ENCODE data around the gene CXXC5. TPM values are rescaled to one million over a fixed set of nuclear protein-coding genes. Genes with fewer than 3 reads are reported as not detected.
A peak's percentile ranks its signal among the peaks of the same experiment; 100 is the strongest.

Gene CXXC5
- total RNA-seq, 1 donor from 2014 or later: 17.2 TPM

DNA sequence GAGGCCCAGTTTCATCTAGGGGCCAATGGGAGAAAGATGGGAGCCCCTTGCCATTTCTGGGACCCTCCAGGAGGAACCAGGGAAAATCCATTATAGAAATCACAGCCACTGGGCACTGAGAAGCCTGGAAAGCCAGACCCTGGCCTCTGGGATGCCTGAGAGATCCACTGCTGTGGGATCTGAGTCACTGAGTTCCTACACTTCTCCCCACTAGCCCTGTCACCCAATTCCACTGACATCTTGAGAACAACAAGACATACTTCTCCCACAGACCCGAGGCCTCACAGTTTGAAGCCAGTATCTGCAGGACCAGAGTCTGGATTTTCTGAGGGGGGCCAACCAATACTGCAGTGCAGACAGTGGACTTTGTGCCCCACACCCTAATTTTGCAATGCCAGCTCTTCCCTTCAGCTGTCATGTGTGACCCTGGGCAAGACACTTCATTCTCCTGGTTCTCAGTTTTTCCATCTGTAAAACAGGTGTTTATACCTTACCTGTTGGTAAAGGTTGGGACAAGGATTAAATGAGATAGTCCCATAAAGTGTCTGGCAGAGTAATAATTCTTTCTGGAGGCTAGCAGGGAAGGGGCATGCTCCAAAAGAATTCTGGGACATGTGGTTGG lies 46.5 kb downstream of the CXXC5 start:
- Histone ChIP-seq H3K36me3 (no peaks in the 10 kb centered on the region), H3K4me1 (peaks cover 51% of the 10 kb centered on the region), H3K4me3 (no peak overlapping the region), H4K20me1 (ENCODE audit: low read depth) (peaks cover 5% of the 10 kb centered on the region), H3F3A (ENCODE audit: low read depth) (peaks cover 38% of the 10 kb centered on the region), H3K79me2 (ENCODE audit: low read depth) (no peaks in the 10 kb centered on the region), H3K9me3 (ENCODE audit: low read depth) (no peaks in the 10 kb centered on the region), H3K27ac (no peak overlapping the region), H3K27me3 (peaks cover 30% of the 10 kb centered on the region), H2AFZ (replicated peaks) (no peak overlapping the region), H3K9ac (no peak overlapping the region), H3K4me2 (no peak overlapping the region)
- Mint-ChIP-seq H3K36me3 (peaks cover 3% of the 10 kb centered on the region), H3K9me3 (no peaks in the 10 kb centered on the region), H3K27ac (peak overlapping the region; percentile 91), H3K4me1 (peaks cover 75% of the 10 kb centered on the region), H3K4me3 (no peak overlapping the region), H3K27me3 (ENCODE audit: insufficient read depth, low read depth) (peaks cover 10% of the 10 kb centered on the region)
- no peak for DNase-seq (ENCODE audit: low spot score)
- no peak for TF ChIP-seq EZH2phosphoT487 (IDR thresholded peaks at IDR 0.05)

DNA sequence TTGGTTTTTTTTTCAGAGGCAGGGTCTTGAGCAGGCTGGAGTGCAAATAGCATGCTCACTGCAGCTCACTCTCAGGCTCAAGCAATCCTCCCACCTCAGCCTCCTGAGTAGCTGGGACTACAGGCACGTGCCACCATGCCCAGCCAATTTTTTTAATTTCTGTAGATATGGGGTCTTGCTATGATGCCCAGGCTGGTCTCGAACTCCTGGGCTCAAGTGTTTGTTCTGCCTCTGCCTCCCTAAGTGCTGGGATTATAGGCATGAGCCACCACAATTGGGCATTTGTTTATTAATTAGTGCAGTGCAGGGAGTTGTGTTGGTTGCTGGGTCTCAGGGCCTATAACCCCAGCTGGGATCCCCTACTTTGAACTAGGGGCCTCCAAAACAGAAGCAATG lies 47.0 kb downstream of the CXXC5 start:
- Histone ChIP-seq H3K9me3 (ENCODE audit: low read depth) (no peaks in the 10 kb centered on the region), H3K36me3 (no peaks in the 10 kb centered on the region), H3K4me2 (no peak overlapping the region), H3K9ac (no peak overlapping the region), H3K27ac (no peak overlapping the region), H2AFZ (replicated peaks) (no peak overlapping the region), H3F3A (ENCODE audit: low read depth) (peaks cover 39% of the 10 kb centered on the region), H3K4me3 (no peak overlapping the region), H3K79me2 (ENCODE audit: low read depth) (no peaks in the 10 kb centered on the region), H4K20me1 (ENCODE audit: low read depth) (no peaks in the 10 kb centered on the region), H3K27me3 (peaks cover 30% of the 10 kb centered on the region), H3K4me1 (peaks cover 46% of the 10 kb centered on the region)
- Mint-ChIP-seq H3K9me3 (no peaks in the 10 kb centered on the region), H3K4me3 (no peak overlapping the region), H3K4me1 (peaks cover 72% of the 10 kb centered on the region), H3K36me3 (peaks cover 3% of the 10 kb centered on the region), H3K27me3 (ENCODE audit: insufficient read depth, low read depth) (peaks cover 10% of the 10 kb centered on the region), H3K27ac (peak overlapping the region; percentile 53)
- DNase-seq (ENCODE audit: low spot score): no peak
- TF ChIP-seq, protein P1, sequence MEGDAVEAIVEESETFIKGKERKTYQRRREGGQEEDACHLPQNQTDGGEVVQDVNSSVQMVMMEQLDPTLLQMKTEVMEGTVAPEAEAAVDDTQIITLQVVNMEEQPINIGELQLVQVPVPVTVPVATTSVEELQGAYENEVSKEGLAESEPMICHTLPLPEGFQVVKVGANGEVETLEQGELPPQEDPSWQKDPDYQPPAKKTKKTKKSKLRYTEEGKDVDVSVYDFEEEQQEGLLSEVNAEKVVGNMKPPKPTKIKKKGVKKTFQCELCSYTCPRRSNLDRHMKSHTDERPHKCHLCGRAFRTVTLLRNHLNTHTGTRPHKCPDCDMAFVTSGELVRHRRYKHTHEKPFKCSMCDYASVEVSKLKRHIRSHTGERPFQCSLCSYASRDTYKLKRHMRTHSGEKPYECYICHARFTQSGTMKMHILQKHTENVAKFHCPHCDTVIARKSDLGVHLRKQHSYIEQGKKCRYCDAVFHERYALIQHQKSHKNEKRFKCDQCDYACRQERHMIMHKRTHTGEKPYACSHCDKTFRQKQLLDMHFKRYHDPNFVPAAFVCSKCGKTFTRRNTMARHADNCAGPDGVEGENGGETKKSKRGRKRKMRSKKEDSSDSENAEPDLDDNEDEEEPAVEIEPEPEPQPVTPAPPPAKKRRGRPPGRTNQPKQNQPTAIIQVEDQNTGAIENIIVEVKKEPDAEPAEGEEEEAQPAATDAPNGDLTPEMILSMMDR (IDR thresholded peaks at IDR 0.05): no peak
- TF ChIP-seq EZH2phosphoT487 (IDR thresholded peaks at IDR 0.05) (no peak), EZH2 (IDR thresholded peaks at IDR 0.05) (no peak)

DNA sequence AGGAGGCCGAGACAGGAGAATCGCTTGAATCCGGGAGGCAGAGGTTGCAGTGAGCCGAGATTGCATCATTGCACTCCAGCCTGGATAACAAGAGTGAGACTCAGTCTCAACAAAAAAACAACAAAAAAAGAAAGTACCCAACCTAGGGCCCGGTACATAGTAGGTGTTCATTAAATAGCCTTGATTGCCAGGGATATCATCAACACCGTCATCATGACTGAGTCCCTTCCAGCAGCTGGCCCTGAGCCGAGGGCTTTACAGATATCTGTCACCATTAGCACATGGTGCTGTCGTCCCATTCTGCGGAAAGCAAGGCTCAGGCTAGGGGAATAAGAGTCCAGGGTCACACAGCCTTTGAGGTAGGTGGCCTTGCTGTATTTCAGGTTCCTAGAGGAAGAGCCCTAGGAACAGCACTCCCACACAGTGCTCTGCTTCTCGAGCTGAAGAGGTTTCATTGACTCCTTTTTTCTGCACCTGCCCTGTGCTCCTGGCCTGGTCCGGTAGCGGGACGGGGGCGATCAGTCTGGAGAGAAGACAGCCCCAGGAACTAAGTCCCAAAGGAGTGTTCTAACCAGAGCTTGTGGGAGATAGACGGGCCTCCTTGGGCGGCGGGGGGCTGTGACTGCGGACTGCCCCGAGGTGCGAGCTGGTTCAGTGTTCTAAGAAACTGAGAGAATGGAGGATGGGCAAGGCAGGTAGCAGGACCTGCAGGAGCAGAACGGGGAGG lies 48.2 kb downstream of the CXXC5 start:
- H4K20me1 ChIP-seq (ENCODE audit: low read depth): no peaks in the 10 kb centered on the region
- peaks cover 2% of the 10 kb centered on the region for H3K36me3 Mint-ChIP-seq
- H3K79me2 ChIP-seq (ENCODE audit: low read depth): no peaks in the 10 kb centered on the region
- H3K27me3 Mint-ChIP-seq (ENCODE audit: insufficient read depth, low read depth): peaks cover 5% of the 10 kb centered on the region
- H3K27ac ChIP-seq: no peak overlapping the region
- H3K4me3 Mint-ChIP-seq: peak overlapping the region; percentile 81
- H3K9ac ChIP-seq: no peak overlapping the region
- peak overlapping the region; percentile 64 for H2AFZ ChIP-seq (replicated peaks)
- peak overlapping the region; percentile 76 for H3K4me2 ChIP-seq
- peaks cover 50% of the 10 kb centered on the region for H3K4me1 ChIP-seq
- peak overlapping the region; percentile 97 for H3K27ac Mint-ChIP-seq
- H3K36me3 ChIP-seq: no peaks in the 10 kb centered on the region
- H3K9me3 ChIP-seq (ENCODE audit: low read depth): no peaks in the 10 kb centered on the region
- H3K9me3 Mint-ChIP-seq: no peaks in the 10 kb centered on the region
- peaks cover 30% of the 10 kb centered on the region for H3K27me3 ChIP-seq
- TF ChIP-seq EZH2phosphoT487 (IDR thresholded peaks at IDR 0.05) (no peak), EZH2 (IDR thresholded peaks at IDR 0.05) (no peak)
- TF ChIP-seq, protein P1 (IDR thresholded peaks at IDR 0.05): no peak
- peak overlapping the region; percentile 34 for H3K4me3 ChIP-seq
- H3K4me1 Mint-ChIP-seq: peaks cover 71% of the 10 kb centered on the region
- H3F3A ChIP-seq (ENCODE audit: low read depth): peaks cover 51% of the 10 kb centered on the region
- DNase-seq (ENCODE audit: low spot score): no peak
